Measurements from ENCODE around the gene PRLR.

- TF ChIP-seq TAF1 (IDR thresholded peaks at IDR 0.05; ENCODE audit: low read depth) (no peak), YY1 (IDR thresholded peaks at IDR 0.05; ENCODE audit: low read depth) (no peak), MAX (IDR thresholded peaks at IDR 0.05) (no peak)
These were observed 169.0 kb downstream of the PRLR start for GRCh38 chr5:35061211-35061770.

Measured in Ishikawa (cell line).